HG02970 (cell line): ENCODE data around the gene ARL6IP5.

Experiments used
- ATAC-seq: cut with Tn5 transposase; IDR thresholded peaks from one replicate; pipeline ENCODE4 v1.9.1; 2021; ENCODE audit warnings: mild to moderate bottlenecking, moderate library complexity, moderate number of reproducible peaks; ENCODE audit not compliant: unreplicated experiment, low FRiP score

ARL6IP5 gene

DNA sequence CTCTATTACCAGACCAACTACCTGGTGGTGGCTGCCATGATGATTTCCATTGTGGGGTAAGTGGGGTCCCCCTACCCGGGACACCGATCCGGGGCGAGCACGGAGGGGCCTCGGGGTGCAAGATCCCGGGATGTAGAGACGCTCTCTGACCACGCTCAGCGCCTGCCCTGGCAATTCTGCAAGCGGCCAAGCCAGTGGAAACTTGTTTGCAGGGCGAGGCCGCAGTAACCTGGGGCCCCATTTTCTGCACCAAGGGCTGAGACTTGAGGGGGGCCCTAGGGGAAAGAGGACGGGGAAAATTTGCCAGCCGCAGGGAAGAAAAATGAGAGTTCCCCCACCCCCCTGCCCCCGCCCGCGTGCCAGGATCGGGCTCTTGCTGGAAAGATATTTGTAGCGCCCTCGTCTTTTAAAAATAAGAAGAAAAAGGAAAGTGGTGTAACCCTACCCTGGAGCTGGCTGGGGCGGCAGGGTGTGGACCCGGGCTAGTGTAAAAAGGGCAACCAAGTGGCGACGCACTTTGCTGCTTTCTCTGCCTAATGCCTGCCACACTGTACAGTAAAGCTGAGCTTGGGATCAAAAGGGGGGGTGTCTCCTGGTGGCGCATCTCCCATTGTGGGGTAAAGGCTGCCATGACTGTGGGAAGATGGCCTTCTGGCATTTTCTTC, 563 bp downstream of the ARL6IP5 start:
- no peak for ATAC-seq

DNA sequence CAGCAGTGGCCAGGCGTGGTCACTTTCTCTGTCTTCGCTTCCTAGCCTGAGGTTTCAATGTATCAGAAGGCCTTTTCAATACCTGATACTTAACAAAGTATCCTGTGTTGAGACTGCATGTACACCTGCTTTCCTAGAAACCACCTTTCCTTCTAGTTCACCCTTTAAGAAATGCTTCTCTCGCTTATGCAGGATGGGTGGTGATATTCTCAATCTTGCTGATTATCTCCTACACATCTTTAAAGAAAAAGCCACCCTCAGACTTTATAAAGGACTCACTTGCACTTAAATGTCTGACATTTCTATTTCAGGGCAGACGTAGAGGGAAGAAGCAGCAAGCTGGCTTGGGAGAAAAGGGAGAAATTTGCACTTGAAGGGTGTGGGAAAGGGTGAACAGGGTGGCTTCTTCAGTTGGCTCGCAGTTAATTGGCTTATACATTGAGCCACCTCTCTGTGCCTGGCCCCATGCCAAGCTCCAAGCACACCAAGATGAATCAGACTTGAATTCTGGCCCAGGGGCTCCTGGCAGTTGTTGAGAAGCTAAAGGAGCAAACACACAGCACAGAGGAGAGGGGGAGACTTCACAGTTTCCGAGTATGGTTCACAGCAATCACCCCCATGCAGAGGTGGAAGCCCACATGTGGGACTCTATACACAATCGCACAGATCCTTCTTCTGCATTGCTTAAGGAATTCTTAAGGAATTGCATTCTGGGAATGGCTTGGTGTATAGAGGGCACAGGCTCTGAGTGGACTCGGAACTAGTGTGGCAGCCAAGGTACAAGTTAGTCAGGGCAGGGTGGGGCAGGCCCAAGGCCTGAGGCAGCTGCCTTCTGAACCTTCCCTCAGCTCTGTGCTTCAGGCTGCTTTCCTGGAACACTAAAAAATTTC, 1.3 kb downstream of the ARL6IP5 start:
- no peak for ATAC-seq

- no peak for ATAC-seq
Observed at GRCh38 chr3:69087030-69087791, 2.5 kb downstream of the ARL6IP5 start.

- ATAC-seq = no peak
Observed at GRCh38 chr3:69088063-69088462, 3.3 kb downstream of the ARL6IP5 start.

GRCh38 chr3:69090021-69090420, 5.3 kb downstream of the ARL6IP5 start:
- ATAC-seq = no peak

DNA sequence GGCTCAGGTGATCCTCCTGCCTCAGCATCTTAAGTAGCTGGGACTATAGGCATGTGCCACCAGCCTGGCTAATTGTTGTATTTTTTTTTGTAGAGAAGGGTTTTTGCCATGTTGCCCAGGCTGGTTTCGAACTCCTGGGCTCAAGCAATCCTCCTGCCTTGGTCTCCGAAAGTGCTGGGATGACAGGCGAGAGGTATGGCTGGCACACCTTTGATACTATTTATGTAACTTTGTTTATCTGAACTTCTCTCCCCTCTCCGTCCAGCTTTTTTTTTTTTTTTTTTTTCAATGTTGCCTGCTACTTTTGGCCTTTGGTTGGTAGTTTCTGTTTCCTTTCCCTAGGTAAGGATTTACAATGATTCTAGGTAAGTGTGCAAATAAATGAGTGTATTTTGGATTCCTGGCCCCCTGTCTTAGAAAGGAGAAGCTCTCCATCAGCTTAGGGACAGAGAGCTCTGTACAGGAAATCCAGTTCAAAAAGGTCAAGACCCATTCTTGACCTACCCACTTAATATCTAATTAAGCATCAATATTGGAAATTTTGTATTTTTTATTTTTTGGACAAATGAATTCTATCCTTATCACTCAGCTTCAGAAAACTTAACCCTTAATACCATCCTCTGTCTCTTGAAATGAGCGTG, 6.8 kb downstream of the ARL6IP5 start:
- ATAC-seq = no peak

GRCh38 chr3:69092030-69092516, 7.3 kb downstream of the ARL6IP5 start:
- peak; percentile 57 for ATAC-seq

DNA sequence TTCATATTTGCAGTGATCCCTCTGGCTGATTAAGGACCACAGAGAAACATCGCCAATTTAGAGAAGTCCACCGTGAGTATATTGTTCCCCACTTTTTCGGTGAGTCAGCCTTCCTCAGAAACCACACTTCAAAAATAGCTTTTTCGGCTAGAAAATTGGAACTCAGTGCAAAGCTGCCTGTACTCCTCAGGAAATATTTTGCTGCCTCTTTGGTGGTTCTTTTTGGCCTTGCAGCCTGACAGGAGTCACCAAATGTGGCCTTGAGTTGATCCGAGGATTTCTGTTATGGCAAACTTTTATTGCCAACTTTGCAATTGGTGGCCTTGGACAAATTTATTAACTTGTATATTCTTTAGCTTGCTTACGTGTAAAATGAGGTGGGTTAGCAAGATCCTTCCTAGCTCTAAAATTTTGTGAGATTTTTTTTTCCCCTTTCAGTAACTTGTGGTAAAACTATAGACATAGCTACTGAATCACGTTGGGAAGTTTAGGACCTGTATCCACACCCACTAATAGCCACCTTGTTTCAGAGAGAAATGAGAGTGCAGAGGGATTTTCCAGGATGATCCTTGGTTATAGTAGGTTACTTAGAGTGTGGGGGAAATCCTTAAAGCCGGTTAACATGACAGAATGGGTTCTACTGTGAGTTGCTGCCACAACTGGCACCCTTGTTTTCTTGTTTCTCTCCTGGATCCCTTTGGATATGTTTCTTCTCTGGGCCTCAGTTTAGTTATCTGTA, 9.9 kb downstream of the ARL6IP5 start:
- no peak for ATAC-seq

DNA sequence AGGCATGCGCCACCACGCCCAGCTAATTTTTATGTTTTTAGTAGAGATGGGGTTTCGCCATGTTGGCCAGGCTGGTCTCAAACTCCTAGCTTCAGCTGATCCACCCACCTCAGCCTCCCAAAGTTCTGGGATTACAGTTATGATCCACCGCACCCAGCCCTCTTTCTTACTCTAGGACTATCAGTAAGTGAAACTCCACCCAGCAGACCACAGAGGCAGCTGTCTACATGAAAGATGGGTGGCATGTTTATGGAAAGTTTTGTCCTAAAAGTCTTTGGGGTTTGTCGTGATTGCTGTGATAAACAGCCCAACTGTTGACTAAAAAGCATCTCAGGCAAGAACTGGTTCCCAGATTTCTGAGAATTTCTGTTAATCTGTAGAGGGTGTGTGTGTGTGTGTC, 10.9 kb downstream of the ARL6IP5 start:
- ATAC-seq = no peak

GRCh38 chr3:69096299-69096698, 11.6 kb downstream of the ARL6IP5 start:
- no peak for ATAC-seq

DNA sequence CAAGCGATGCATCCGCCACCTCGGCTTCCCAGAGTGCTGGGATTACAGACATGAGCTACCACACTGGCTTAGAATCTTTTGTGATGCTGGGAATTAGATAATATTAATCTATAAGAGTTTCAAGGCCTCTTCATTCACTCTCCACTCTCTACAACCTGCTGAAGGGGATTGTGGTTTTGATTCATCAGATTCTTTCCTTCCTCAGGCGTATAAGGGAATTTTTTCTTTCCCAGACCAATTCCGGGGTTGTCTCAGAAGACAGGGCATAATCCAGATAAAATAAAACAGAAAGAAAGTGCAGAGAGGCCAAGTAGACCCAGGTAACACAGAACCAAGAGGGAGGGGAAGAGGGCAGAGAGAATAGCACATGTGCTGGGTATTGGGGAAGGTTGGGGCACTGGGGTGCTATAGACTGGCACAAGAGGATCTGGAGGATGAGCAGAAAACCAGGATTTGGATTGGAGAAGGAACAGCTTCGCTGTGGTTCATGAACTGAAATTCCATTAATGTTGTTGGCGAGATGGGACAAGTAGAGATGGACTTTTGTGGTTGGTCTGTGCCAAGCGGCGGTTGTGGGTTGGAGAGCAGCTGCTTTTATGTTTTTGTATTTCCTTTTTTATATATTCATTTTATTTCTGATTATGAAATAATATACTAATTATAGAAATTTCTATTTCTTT, 12.8 kb downstream of the ARL6IP5 start:
- no peak for ATAC-seq

GRCh38 chr3:69099576-69099975, 14.8 kb downstream of the ARL6IP5 start:
- ATAC-seq = no peak

- ATAC-seq = no peak
Observed at GRCh38 chr3:69102384-69102783, 17.6 kb downstream of the ARL6IP5 start.

DNA sequence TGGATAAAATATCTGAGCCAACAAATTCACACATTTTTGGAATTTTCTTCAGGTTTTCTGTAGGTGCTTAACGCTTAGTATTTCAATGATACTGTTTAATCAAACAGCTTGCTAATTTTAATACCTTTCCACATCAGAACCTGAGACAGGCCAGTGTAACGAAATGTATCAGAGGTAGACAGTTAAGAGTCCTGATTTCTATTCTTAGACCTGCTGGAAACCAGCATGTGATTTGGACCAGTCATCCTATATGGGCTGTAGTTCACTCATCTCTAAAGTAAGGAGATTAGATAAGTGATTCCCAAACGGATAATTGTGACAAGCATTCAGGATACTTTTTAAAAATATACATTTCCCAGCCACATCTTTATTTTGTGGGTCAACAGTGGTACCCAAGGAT, 18.4 kb downstream of the ARL6IP5 start:
- no peak for ATAC-seq

- no peak for ATAC-seq
Observed at GRCh38 chr3:69104586-69104985, 19.8 kb downstream of the ARL6IP5 start.

DNA sequence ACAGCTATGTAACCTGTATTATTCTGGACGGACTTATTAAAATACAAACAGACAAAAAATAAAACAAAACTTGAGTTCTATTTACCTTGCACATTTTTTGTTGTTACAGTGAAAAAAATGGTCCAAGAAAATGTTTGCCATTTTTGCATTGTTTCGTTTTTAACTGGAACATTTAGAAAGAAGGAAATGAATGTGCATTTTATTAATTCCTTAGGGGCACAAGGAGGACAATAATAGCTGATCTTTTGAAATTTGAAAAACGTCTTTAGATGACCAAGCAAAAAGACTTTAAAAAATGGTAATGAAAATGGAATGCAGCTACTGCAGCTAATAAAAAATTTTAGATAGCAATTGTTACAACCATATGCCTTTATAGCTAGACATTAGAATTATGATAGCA, 20.6 kb downstream of the ARL6IP5 start:
- ATAC-seq = no peak

GRCh38 chr3:69107841-69108240, 23.1 kb downstream of the ARL6IP5 start:
- no peak for ATAC-seq

- ATAC-seq = no peak
Observed at GRCh38 chr3:69108811-69109210, 24.1 kb downstream of the ARL6IP5 start.

- ATAC-seq = no peak
Observed at GRCh38 chr3:69110941-69111546, 26.3 kb downstream of the ARL6IP5 start.
